ENCODE data around the gene ZNF563.
"Not testable (repeated sequence)": the region's sequence is repeated elsewhere in the genome, so short reads cannot be mapped to it uniquely, and the experiment has no call there.

The ZNF563 gene

DNA sequence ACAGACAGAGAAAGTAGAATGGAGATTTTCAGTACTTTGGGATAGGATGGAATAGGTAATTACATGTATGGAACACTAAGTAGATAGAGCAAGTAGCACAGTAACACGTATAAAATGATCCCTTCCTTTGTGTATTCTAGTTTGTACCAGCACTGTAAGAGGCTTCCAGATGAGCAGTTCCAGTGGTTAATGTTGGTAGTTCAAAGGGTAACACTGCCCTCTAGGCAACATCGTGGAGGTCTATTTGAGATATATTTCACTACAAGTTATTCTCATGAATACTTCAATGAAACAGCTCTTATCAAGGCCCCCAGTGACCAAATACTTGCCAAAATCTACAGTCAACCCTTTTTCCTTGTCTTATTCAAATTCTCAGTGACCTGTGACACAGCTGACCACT lies 13.5 kb upstream of the ZNF563 start:
- Histone ChIP-seq H3K9me3 (ENCODE audit: insufficient read depth, low read depth, low read length) (peaks cover 90% of the 10 kb centered on the region), H3K36me3 (ENCODE audit: insufficient read depth, low read depth, low read length) (peaks cover 27% of the 10 kb centered on the region), H3K4me3 (ENCODE audit: low read length) (no peak overlapping the region), H3K4me1 (ENCODE audit: insufficient read depth, low read length) (no peaks in the 10 kb centered on the region), H3K9ac (ENCODE audit: low read depth, low read length) (no peak overlapping the region), H3K27ac (ENCODE audit: low read length) (no peak overlapping the region), H3K27me3 (ENCODE audit: insufficient read depth, low read length) (no peaks in the 10 kb centered on the region)

DNA sequence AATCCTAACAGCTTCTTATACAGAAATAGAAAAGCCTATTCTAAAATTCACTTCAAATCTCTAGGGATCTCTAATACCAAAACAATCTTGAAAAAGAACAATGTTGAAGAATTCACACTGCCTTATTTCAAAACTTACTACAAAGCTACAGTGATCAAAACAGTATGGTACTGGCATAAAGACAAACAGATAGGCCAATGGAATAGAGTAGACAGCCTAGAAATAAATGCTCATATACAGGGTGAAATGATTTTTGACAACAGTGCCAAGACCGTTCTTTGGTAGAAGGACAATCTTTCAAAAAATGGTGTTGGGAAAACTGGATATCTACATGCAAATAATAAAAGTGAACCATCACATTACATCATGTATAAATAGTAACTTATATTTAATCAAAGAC lies 11.8 kb upstream of the ZNF563 start:
- Histone ChIP-seq H3K9me3 (ENCODE audit: insufficient read depth, low read depth, low read length) (peaks cover 85% of the 10 kb centered on the region), H3K27ac (ENCODE audit: low read length) (no peak overlapping the region), H3K4me3 (ENCODE audit: low read length) (no peak overlapping the region), H3K27me3 (ENCODE audit: insufficient read depth, low read length) (no peaks in the 10 kb centered on the region), H3K9ac (ENCODE audit: low read depth, low read length) (no peak overlapping the region), H3K4me1 (ENCODE audit: insufficient read depth, low read length) (no peaks in the 10 kb centered on the region), H3K36me3 (ENCODE audit: insufficient read depth, low read depth, low read length) (peaks cover 10% of the 10 kb centered on the region)

DNA sequence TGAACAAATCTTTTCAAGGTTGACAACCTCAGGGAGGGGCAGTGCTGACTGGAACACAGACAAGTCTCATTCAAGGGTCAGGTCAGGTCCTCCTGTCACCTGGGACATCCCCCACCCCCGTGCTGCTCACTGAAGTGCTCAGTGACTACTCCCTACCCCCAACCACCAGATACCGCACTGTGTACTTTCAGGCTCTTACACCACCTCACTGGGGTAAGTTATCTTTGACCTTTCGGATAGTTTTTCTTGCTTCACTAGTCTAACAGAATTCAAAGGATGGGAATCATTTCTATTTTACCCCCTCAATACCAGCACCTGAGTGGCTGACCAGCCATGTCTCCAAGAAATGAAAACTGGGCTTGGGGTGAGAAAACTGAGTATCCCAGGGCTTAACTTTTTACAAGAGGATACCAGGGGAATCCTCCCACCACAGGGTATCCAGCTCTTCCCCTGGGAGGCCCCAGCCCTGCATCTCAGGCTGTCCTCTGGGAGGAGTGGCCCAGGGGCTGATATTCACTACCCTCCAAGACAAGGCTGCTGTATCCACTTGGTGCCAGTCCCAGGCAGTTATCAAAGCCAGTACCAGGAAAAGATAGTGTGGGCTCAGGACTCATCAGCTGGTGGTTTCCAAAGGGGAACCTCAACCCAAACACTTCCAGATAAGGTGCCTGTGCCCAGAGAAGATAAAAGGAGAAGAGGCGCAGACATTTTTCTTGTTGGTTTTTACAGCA lies 2.1 kb downstream of the ZNF563 start:
- Histone ChIP-seq H3K27ac (ENCODE audit: low read length) (no peak overlapping the region), H3K9ac (ENCODE audit: low read depth, low read length) (no peak overlapping the region), H3K36me3 (ENCODE audit: insufficient read depth, low read depth, low read length) (no peaks in the 10 kb centered on the region), H3K9me3 (ENCODE audit: insufficient read depth, low read depth, low read length) (peaks cover 3% of the 10 kb centered on the region; the same call in 1 of the 2 replicates), H3K27me3 (ENCODE audit: insufficient read depth, low read length) (peaks cover 21% of the 10 kb centered on the region), H3K4me1 (ENCODE audit: insufficient read depth, low read length) (peaks cover 5% of the 10 kb centered on the region; the same call in 1 of the 2 replicates), H3K4me3 (ENCODE audit: low read length) (no peak overlapping the region)

DNA sequence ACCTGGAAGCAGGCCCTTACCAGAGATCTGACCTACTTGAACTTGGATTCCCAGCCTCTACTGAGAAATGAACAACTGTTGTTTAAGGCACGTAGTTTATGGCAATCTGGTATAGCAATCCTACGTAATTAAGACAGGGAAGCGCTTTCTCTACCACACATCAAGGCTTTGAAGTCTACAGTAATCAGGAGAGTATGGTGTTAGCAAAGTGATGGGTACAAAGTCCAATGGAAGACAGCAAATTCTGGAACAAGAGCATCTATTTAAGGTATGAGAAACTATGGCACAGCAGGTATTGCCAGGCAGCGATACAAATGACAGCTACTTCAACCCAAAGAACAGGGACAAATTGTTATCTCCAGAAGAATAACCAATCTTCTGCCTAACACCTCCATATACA lies 3.1 kb downstream of the ZNF563 start:
- Histone ChIP-seq H3K9me3 (ENCODE audit: insufficient read depth, low read depth, low read length) (peaks cover 3% of the 10 kb centered on the region; the same call in 1 of the 2 replicates), H3K4me1 (ENCODE audit: insufficient read depth, low read length) (peaks cover 5% of the 10 kb centered on the region; the same call in 1 of the 2 replicates), H3K9ac (ENCODE audit: low read depth, low read length) (no peak overlapping the region), H3K27ac (ENCODE audit: low read length) (no peak overlapping the region), H3K27me3 (ENCODE audit: insufficient read depth, low read length) (peaks cover 21% of the 10 kb centered on the region), H3K4me3 (ENCODE audit: low read length) (no peak overlapping the region), H3K36me3 (ENCODE audit: insufficient read depth, low read depth, low read length) (no peaks in the 10 kb centered on the region)

DNA sequence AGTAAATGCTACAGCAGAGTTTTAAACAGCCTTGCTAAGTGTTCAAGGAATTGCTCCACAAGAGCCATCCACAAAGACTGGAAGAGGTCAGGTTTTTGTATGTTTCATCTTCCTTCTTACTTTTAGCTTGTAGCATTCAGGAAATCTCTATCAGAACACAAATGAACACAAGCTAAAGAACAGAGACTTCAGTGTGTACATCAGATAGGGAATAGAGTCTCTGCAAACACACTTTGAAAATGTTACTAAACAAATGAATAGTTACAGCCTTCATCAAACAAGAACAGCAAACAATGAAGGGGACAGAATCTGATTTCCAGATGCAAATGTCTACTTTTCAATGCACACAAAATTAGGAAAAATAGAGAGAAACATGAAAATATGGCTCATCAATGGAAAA lies 7.7 kb downstream of the ZNF563 start:
- Histone ChIP-seq H3K27me3 (ENCODE audit: insufficient read depth, low read length) (no peaks in the 10 kb centered on the region), H3K4me1 (ENCODE audit: insufficient read depth, low read length) (no peaks in the 10 kb centered on the region), H3K4me3 (ENCODE audit: low read length) (no peak overlapping the region), H3K27ac (ENCODE audit: low read length) (no peak overlapping the region), H3K36me3 (ENCODE audit: insufficient read depth, low read depth, low read length) (no peaks in the 10 kb centered on the region), H3K9ac (ENCODE audit: low read depth, low read length) (no peak overlapping the region), H3K9me3 (ENCODE audit: insufficient read depth, low read depth, low read length) (peaks cover 29% of the 10 kb centered on the region)

DNA sequence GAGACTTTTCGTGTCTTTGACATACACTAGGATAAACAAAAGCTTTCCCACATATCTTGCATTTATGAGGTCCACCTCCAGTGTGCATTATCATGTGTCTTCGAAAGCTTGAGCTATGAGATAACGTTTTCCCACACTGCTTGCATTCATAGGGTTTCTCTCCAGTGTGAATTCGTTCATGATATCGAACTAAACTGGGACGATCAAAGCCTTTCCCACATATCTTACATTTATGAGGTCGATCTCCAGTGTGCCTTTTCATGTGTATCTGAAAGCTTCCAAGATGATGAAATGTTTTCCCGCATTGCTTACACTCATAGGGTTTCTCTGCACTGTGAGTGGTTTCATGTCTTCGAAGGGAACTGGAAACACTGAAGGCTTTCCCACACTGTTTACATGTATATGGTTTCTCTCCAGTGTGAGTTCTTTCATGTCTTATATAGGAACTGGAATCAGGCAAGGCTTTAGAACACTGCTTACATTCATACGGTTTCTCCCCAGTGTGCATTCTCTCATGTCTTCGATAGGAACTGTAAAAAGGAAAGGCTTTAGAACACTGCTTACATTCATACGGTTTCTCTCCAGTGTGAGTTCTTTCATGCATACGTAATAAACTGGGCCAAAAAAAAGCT lies 14.5 kb downstream of the ZNF563 start:
- H3K27me3 ChIP-seq (ENCODE audit: insufficient read depth, low read length), result no peaks in the 10 kb centered on the region
- peaks cover 16% of the 10 kb centered on the region for H3K36me3 ChIP-seq (ENCODE audit: insufficient read depth, low read depth, low read length)
- H3K9me3 ChIP-seq (ENCODE audit: insufficient read depth, low read depth, low read length), result peaks cover 72% of the 10 kb centered on the region
- no peak overlapping the region for H3K9ac ChIP-seq (ENCODE audit: low read depth, low read length)
- H3K4me1 ChIP-seq (ENCODE audit: insufficient read depth, low read length), result no peaks in the 10 kb centered on the region
- no peak overlapping the region for H3K4me3 ChIP-seq (ENCODE audit: low read length)
- no peak overlapping the region for H3K27ac ChIP-seq (ENCODE audit: low read length)

DNA sequence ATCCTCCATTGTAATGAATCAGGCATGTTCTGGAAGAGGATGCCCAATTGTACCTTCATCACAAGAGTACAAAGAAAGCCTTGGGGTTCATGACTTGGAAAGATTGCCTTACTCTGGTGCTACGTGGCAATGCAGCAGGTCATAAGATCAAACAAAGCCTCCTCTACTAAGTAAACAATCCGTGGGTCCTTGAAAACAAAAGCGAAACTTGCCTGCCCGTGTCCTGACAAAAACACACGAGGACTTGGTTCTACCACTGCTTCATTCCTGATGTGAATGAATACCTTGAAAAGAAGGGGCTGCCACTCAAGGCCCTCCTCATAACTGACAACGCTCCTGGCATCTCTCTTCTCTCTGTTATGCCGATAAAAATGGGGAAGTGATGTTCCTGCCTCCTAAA lies 18.9 kb downstream of the ZNF563 start:
- Histone ChIP-seq H3K9ac (ENCODE audit: low read depth, low read length) (no peak overlapping the region), H3K4me1 (ENCODE audit: insufficient read depth, low read length) (no peaks in the 10 kb centered on the region), H3K27ac (ENCODE audit: low read length) (no peak overlapping the region), H3K27me3 (ENCODE audit: insufficient read depth, low read length) (no peaks in the 10 kb centered on the region), H3K36me3 (ENCODE audit: insufficient read depth, low read depth, low read length) (peaks cover 15% of the 10 kb centered on the region), H3K9me3 (ENCODE audit: insufficient read depth, low read depth, low read length) (peaks cover 45% of the 10 kb centered on the region), H3K4me3 (ENCODE audit: low read length) (no peak overlapping the region)

DNA sequence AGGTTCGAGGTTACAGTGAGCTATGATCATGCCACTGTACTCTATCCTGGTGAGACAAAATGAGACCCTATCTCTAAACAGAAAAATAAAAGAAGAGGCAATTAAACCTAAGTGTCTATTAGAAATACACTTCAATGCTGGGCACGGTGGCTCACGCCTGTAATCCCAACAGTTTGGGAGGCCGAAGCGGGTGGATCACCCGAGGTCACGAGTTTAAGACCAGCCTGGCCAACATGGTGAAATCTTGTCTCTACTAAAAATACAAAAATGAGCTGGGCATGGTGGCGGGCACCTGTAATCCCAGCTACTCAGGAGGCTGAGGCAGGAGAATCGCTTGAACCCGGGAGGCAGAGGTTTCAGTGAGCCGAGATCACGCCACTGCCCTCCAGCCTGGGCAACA lies 24.5 kb downstream of the ZNF563 start:
- not testable (repeated sequence) for H3K27me3 ChIP-seq (ENCODE audit: insufficient read depth, low read length); H3K27ac ChIP-seq (ENCODE audit: low read length); H3K36me3 ChIP-seq (ENCODE audit: insufficient read depth, low read depth, low read length); H3K4me3 ChIP-seq (ENCODE audit: low read length); H3K9ac ChIP-seq (ENCODE audit: low read depth, low read length); H3K4me1 ChIP-seq (ENCODE audit: insufficient read depth, low read length)
- peaks cover 21% of the 10 kb centered on the region for H3K9me3 ChIP-seq (ENCODE audit: insufficient read depth, low read depth, low read length)

DNA sequence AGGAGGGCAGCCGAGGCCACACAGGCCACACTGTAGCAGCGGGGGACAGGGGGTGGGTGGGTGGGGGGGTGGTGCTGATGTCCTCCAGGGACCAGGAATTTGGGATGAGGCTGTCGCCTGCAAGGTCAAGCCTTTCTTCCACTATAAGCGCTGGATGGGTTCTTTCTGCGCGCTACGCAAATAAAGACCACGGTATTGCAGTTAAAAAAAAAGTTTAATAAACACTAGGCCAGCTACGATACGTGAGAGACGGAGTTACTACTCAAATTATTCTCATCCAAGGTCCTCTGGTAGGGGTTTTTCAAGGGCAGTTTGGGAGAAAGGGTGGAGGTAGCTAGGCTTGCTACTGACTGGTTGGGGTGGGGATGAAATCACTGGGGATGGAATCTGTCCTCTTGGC lies 38.2 kb downstream of the ZNF563 start:
- Histone ChIP-seq H3K4me3 (ENCODE audit: low read length) (peak overlapping the region; percentile 85), H3K9ac (ENCODE audit: low read depth, low read length) (peak overlapping the region; percentile 87; the same call in 1 of the 2 replicates), H3K36me3 (ENCODE audit: insufficient read depth, low read depth, low read length) (no peaks in the 10 kb centered on the region), H3K27ac (ENCODE audit: low read length) (no peak overlapping the region), H3K4me1 (ENCODE audit: insufficient read depth, low read length) (peaks cover 8% of the 10 kb centered on the region), H3K9me3 (ENCODE audit: insufficient read depth, low read depth, low read length) (no peaks in the 10 kb centered on the region), H3K27me3 (ENCODE audit: insufficient read depth, low read length) (no peaks in the 10 kb centered on the region; the same call in 1 of the 2 replicates)

DNA sequence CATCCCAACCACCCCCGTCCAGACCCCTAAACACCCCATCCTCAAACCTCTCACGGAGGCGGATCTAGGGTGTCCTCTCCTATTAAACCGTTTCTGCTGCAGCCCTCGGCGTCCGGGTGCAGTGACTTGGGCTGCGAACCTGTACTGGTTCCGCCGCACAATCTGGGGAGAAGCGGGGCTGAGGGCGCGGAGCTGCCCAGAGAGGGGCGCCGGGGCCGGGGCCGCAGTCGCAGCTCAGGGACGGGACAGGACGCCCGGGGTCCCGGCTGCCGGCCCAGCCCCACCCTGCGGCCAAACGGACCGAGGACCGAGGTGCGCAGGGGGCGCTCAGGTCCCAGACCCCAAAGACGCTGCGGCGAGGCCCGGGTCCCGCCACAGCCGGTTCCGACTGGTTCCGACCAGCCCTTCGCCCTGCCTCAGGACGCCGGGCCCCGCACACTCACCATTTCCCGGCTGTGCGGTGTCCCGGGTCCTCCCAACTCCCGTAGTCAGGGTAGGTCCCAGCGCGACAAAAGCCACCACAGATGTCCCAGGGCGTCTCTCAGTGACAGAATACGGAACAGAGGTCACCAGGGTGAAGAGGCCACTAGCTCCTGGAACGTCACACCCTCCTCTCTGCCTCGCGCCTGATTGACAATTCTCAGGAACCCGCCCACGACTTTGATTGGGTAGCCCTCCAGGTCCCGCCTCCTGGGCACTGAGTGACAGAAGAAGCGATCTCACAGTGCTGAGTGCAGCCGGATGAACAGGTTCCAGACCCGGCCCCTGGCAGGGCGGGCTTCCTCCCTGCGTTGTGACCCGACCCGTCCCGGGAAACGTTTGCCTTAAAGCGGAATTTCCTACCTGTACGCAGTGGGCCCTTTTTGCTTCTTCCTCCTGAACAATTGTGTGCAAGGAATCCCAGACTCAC lies 38.9 kb downstream of the ZNF563 start, which contains the start of gene ZNF44:
ZNF44 (minus strand) TSS at position 635 of the 910 bp plus-strand sequence; CDS start at position 446, 189 bp downstream.
- Histone ChIP-seq H3K4me3 (ENCODE audit: low read length) (peak within 1 kb of the TSS; percentile 85), H3K27ac (ENCODE audit: low read length) (no peak within 1 kb of the TSS), H3K27me3 (ENCODE audit: insufficient read depth, low read length) (no peaks in the 10 kb centered on the region; the same call in 1 of the 2 replicates), H3K9ac (ENCODE audit: low read depth, low read length) (peak within 1 kb of the TSS; percentile 87), H3K36me3 (ENCODE audit: insufficient read depth, low read depth, low read length) (no peaks in the 10 kb centered on the region), H3K9me3 (ENCODE audit: insufficient read depth, low read depth, low read length) (no peaks in the 10 kb centered on the region), H3K4me1 (ENCODE audit: insufficient read depth, low read length) (peaks cover 8% of the 10 kb centered on the region)

DNA sequence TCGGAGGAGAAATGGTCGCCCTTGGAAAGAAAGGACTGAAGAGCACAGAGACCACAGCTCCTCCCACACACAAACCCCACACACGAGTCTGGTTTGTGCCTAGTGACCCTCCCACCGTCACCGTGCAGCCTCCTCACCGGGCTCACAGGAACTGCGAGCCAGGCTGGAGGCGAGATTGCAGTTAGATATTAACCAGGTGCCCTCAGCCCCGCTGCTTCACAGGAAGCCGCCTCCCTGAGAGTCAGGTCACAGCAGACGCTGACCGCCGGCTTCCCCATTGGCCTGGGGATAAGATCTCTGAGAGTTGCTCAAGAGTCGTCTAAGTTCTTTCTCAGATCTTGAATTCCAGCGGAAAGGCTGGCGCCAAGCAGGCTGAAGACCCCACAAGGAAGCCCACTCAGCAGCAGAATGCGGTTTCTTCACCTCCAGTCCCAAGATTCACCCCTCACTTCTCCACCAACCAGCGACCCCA lies 39.6 kb downstream of the ZNF563 start:
- Histone ChIP-seq H3K9ac (ENCODE audit: low read depth, low read length) (peak overlapping the region; percentile 87), H3K36me3 (ENCODE audit: insufficient read depth, low read depth, low read length) (no peaks in the 10 kb centered on the region), H3K9me3 (ENCODE audit: insufficient read depth, low read depth, low read length) (no peaks in the 10 kb centered on the region), H3K4me3 (ENCODE audit: low read length) (peak overlapping the region; percentile 85), H3K4me1 (ENCODE audit: insufficient read depth, low read length) (peaks cover 8% of the 10 kb centered on the region), H3K27ac (ENCODE audit: low read length) (no peak overlapping the region), H3K27me3 (ENCODE audit: insufficient read depth, low read length) (no peaks in the 10 kb centered on the region; the same call in 1 of the 2 replicates)

All from iPS-20b (cell line).